ENCODE measurements around the gene SEC16B. TPM values are rescaled to one million over a fixed set of nuclear protein-coding genes. Genes with fewer than 3 reads are reported as not detected.

The SEC16B gene
- total and polyA plus RNA-seq, 2 experiments from 2014 or later: 1.8 to 1.9 TPM

DNA sequence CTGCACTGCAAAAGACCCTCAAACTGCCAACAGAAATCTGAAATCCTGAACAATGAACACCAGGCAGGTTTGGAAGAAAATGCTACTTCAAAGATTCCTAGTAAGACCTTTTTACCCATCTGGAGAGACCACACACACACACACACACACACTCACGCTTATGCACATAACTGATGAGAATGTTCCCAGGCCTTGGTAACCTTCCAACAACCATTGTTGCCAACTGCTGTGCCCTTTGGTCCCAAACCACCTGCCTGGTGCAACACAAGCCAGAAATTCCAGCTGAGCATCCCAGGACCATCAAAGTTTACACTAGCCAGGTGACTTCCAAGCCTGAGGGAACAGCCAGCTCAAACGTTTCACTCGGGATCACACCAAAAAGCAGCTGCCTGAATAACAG is 56.9 kb downstream of the SEC16B start:
- H4K20me1 ChIP-seq (ENCODE audit: insufficient read depth): no peaks in the 10 kb centered on the region
- H3K27me3 ChIP-seq (replicated peaks; ENCODE audit: insufficient read depth): peaks cover 3% of the 10 kb centered on the region; the same call in 1 of the 2 replicates
- H3K4me2 ChIP-seq (ENCODE audit: unreplicated experiment): no peak overlapping the region
- no peaks in the 10 kb centered on the region for H3K9me3 ChIP-seq (ENCODE audit: low read depth)
- WGBS, 2 experiments (ENCODE audit: low coverage in 1 of 2, low lambda C conversion rate in 2 of 2, missing lambda C conversion rate in 2 of 2): 52 to 74% methylated on average over 3 of the region's 3 CpGs
- no peaks in the 10 kb centered on the region for H3K9me2 ChIP-seq (ENCODE audit: insufficient read depth)
- no peak overlapping the region for H3K27ac ChIP-seq
- H3K79me2 ChIP-seq (ENCODE audit: insufficient read depth): no peaks in the 10 kb centered on the region
- in situ Hi-C loops (cut with MboI): no loop called here
- peaks cover 12% of the 10 kb centered on the region for H3K4me1 ChIP-seq (ENCODE audit: insufficient read depth)
- no peak overlapping the region for H2AFZ ChIP-seq
- H3K9ac ChIP-seq: no peak overlapping the region
- H3K36me3 ChIP-seq (ENCODE audit: low read depth): no peaks in the 10 kb centered on the region
- H3K4me3 ChIP-seq: no peak overlapping the region
- peaks cover 9% of the 10 kb centered on the region for H3F3A ChIP-seq (ENCODE audit: insufficient read depth)
- TF ChIP-seq EZH2 (IDR thresholded peaks at IDR 0.05; ENCODE audit: insufficient read depth, poor library complexity, severe bottlenecking) (no peak), EZH2phosphoT487 (IDR thresholded peaks at IDR 0.05; ENCODE audit: insufficient read depth, low read depth) (no peak)
- DNase-seq: no peak

DNA sequence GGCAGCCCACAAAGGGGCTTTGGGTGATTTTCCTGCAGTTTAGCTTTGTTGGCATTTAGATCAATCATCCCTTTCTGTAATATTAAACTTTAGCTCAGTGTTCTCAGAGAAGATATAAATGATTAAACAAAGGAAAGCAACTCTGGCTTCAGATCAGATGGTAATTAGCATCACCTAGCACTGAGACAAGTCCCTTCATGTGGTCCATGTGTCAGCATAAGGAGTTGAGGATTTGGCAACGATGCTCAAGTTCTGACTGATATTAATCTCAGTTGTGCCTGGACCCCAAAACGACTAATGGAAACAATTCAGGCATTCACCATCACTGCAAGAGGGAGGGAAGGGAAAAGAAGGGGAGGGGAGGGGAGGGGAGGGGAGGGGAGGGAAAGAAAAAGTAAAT is 60.4 kb downstream of the SEC16B start:
- TF ChIP-seq EZH2phosphoT487 (IDR thresholded peaks at IDR 0.05; ENCODE audit: insufficient read depth, low read depth) (no peak), EZH2 (IDR thresholded peaks at IDR 0.05; ENCODE audit: insufficient read depth, poor library complexity, severe bottlenecking) (no peak)
- peaks cover 6% of the 10 kb centered on the region; the same call in 1 of the 2 replicates for H3K27me3 ChIP-seq (replicated peaks; ENCODE audit: insufficient read depth)
- H3F3A ChIP-seq (ENCODE audit: insufficient read depth): peaks cover 9% of the 10 kb centered on the region
- in situ Hi-C loops (cut with MboI): no loop called here
- 3 to 4% methylated on average over 2 of the region's 2 CpGs for WGBS, 2 experiments (ENCODE audit: low coverage in 1 of 2, low lambda C conversion rate in 2 of 2, missing lambda C conversion rate in 2 of 2)
- H3K36me3 ChIP-seq (ENCODE audit: low read depth): no peaks in the 10 kb centered on the region
- DNase-seq: no peak
- no peak overlapping the region for H3K4me3 ChIP-seq
- H3K79me2 ChIP-seq (ENCODE audit: insufficient read depth): no peaks in the 10 kb centered on the region
- H3K9me3 ChIP-seq (ENCODE audit: low read depth): no peaks in the 10 kb centered on the region
- no peak overlapping the region for H3K4me2 ChIP-seq (ENCODE audit: unreplicated experiment)
- no peaks in the 10 kb centered on the region for H3K9me2 ChIP-seq (ENCODE audit: insufficient read depth)
- H3K27ac ChIP-seq: no peak overlapping the region
- no peak overlapping the region for H3K9ac ChIP-seq
- H2AFZ ChIP-seq: no peak overlapping the region
- peaks cover 10% of the 10 kb centered on the region for H3K4me1 ChIP-seq (ENCODE audit: insufficient read depth)
- H4K20me1 ChIP-seq (ENCODE audit: insufficient read depth): no peaks in the 10 kb centered on the region

DNA sequence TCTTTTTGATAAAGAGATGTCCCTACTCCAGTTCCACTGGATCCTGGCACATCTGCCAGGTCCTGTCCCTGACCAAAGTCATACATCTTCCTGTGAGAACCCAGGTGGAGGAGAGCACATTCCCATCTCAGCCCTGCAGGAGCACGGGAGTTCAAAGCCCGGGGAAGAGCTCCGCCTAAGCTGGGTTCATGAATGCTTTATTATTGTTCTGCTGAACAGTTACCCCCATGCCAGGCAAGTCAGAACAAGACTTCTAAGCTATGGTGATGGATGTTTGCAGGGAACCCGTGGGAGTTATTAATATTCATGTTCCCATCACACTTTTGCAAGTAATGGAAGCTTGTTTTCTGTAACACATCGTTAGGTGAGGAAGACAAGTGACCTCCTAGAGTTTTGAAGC is 62.9 kb downstream of the SEC16B start:
- Histone ChIP-seq H3K27ac (no peak overlapping the region), H3K9me2 (ENCODE audit: insufficient read depth) (no peaks in the 10 kb centered on the region), H2AFZ (no peak overlapping the region), H4K20me1 (ENCODE audit: insufficient read depth) (no peaks in the 10 kb centered on the region), H3K4me1 (ENCODE audit: insufficient read depth) (no peaks in the 10 kb centered on the region), H3K36me3 (ENCODE audit: low read depth) (no peaks in the 10 kb centered on the region), H3K27me3 (replicated peaks; ENCODE audit: insufficient read depth) (peaks cover 6% of the 10 kb centered on the region; the same call in 1 of the 2 replicates), H3K4me2 (ENCODE audit: unreplicated experiment) (no peak overlapping the region), H3K79me2 (ENCODE audit: insufficient read depth) (no peaks in the 10 kb centered on the region), H3K9ac (no peak overlapping the region), H3F3A (ENCODE audit: insufficient read depth) (no peaks in the 10 kb centered on the region), H3K9me3 (ENCODE audit: low read depth) (no peaks in the 10 kb centered on the region), H3K4me3 (no peak overlapping the region)
- WGBS, 2 experiments (ENCODE audit: low coverage in 1 of 2, low lambda C conversion rate in 2 of 2, missing lambda C conversion rate in 2 of 2): 61 to 63% methylated on average over 5 of the region's 5 CpGs
- no peak for DNase-seq
- in situ Hi-C loops (cut with MboI): no loop called here
- TF ChIP-seq EZH2phosphoT487 (IDR thresholded peaks at IDR 0.05; ENCODE audit: insufficient read depth, low read depth) (no peak), EZH2 (IDR thresholded peaks at IDR 0.05; ENCODE audit: insufficient read depth, poor library complexity, severe bottlenecking) (no peak)

DNA sequence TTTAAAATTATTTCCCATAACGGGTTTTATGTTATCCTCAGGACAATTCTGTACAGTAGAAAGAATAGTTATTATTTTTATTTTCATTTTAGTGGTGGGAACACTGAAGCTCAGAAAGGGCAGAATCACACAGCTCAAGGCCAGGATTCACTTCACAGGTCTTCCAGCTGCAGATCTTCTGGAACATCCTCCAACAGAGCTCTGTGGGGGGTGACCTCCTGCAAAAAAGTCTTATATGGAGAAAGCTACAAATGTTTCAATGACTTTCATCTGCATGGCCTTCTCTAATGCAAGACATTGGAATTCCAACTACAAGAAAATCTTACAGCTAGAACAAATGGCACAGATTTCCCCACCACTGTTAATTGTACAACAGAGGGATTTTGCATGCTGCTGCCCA is 64.2 kb downstream of the SEC16B start:
- peaks cover 6% of the 10 kb centered on the region; the same call in 1 of the 2 replicates for H3K27me3 ChIP-seq (replicated peaks; ENCODE audit: insufficient read depth)
- H3K36me3 ChIP-seq (ENCODE audit: low read depth): no peaks in the 10 kb centered on the region
- H2AFZ ChIP-seq: no peak overlapping the region
- H3K4me1 ChIP-seq (ENCODE audit: insufficient read depth): no peaks in the 10 kb centered on the region
- no peak overlapping the region for H3K9ac ChIP-seq
- no peaks in the 10 kb centered on the region for H3K9me2 ChIP-seq (ENCODE audit: insufficient read depth)
- H3K79me2 ChIP-seq (ENCODE audit: insufficient read depth): no peaks in the 10 kb centered on the region
- H3K4me3 ChIP-seq: no peak overlapping the region
- WGBS, 2 experiments (ENCODE audit: low coverage in 1 of 2, low lambda C conversion rate in 2 of 2, missing lambda C conversion rate in 2 of 2): 40 to 48% methylated on average over 1 of the region's 1 CpG
- H3K4me2 ChIP-seq (ENCODE audit: unreplicated experiment): no peak overlapping the region
- no peaks in the 10 kb centered on the region for H4K20me1 ChIP-seq (ENCODE audit: insufficient read depth)
- no peaks in the 10 kb centered on the region for H3K9me3 ChIP-seq (ENCODE audit: low read depth)
- H3K27ac ChIP-seq: no peak overlapping the region
- DNase-seq: no peak
- in situ Hi-C loops (cut with MboI): no loop called here
- TF ChIP-seq EZH2 (IDR thresholded peaks at IDR 0.05; ENCODE audit: insufficient read depth, poor library complexity, severe bottlenecking): no peak
- no peak for TF ChIP-seq EZH2phosphoT487 (IDR thresholded peaks at IDR 0.05; ENCODE audit: insufficient read depth, low read depth)
- no peaks in the 10 kb centered on the region for H3F3A ChIP-seq (ENCODE audit: insufficient read depth)

DNA sequence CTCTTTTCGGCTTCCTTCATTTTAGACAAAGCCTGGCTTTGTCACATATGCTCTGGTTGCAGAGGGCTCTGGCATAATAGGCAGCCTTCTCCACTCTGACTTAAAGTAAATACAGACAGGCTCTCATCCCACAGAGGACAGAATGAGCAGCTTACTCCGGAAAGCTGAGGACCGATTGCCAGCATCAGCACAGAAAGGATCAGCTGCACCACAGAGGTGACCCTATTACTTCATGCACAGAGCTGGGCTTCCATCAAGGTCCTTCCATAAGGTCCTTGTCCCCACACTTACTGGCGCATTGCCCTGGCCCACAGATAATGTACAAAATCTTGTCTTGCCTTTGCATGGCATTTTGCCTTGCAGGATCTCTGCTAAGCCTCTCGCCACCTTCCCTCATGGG is 67.6 kb downstream of the SEC16B start:
- Histone ChIP-seq H3K36me3 (ENCODE audit: low read depth) (no peaks in the 10 kb centered on the region), H3K9me3 (ENCODE audit: low read depth) (no peaks in the 10 kb centered on the region), H3K79me2 (ENCODE audit: insufficient read depth) (no peaks in the 10 kb centered on the region), H3K4me3 (no peak overlapping the region), H3K4me1 (ENCODE audit: insufficient read depth) (no peaks in the 10 kb centered on the region), H3K27me3 (replicated peaks; ENCODE audit: insufficient read depth) (peaks cover 5% of the 10 kb centered on the region; the same call in 1 of the 2 replicates), H4K20me1 (ENCODE audit: insufficient read depth) (no peaks in the 10 kb centered on the region), H3K4me2 (ENCODE audit: unreplicated experiment) (no peak overlapping the region), H3K9ac (no peak overlapping the region), H2AFZ (no peak overlapping the region), H3K9me2 (ENCODE audit: insufficient read depth) (no peaks in the 10 kb centered on the region), H3K27ac (no peak overlapping the region), H3F3A (ENCODE audit: insufficient read depth) (no peaks in the 10 kb centered on the region)
- in situ Hi-C loops (cut with MboI): no loop called here
- 76 to 79% methylated on average over 5 of the region's 5 CpGs for WGBS, 2 experiments (ENCODE audit: low coverage in 1 of 2, low lambda C conversion rate in 2 of 2, missing lambda C conversion rate in 2 of 2)
- TF ChIP-seq EZH2phosphoT487 (IDR thresholded peaks at IDR 0.05; ENCODE audit: insufficient read depth, low read depth): no peak
- TF ChIP-seq EZH2 (IDR thresholded peaks at IDR 0.05; ENCODE audit: insufficient read depth, poor library complexity, severe bottlenecking): no peak
- no peak for DNase-seq

Data from GM23248 (cell line).